Esophagus muscularis mucosa (tissue), 3 donors: ENCODE results near the gene CMTM2.

Experiments
- CTCF ChIP-seq, 3 experiments: fragments of 200-600 bp in 2 of 3; fragments of 450-650 bp in 1 of 3; sonication (generic) in 2 of 3; IDR thresholded peaks; one replicate each; pipeline ENCODE4 v1.5.1; 2017 to 2019; ENCODE audit warnings: antibody characterized with exemption in 3 of 3, mild to moderate bottlenecking in 2 of 3, moderate library complexity in 1 of 3
- EP300 ChIP-seq: sonication (generic); formaldehyde crosslinking; IDR thresholded peaks from one replicate; pipeline ENCODE4 v1.6.1; 2017; ENCODE audit warnings: antibody characterized with exemption

- TF ChIP-seq CTCF (IDR thresholded peaks at IDR 0.05), result no peak
- no peak for TF ChIP-seq EP300
These were observed 10.9 kb upstream of the CMTM2 start for GRCh38 chr16:66568355-66568754.
